HT-29 (cell line): ENCODE data around the gene PVRIG. TPM values are rescaled to one million over a fixed set of nuclear protein-coding genes. Genes with fewer than 3 reads are reported as not detected.
"Not testable (repeated sequence)": the region's sequence is repeated elsewhere in the genome, so short reads cannot be mapped to it uniquely, and the experiment has no call there.

ENCODE experiments used
- DNase-seq: peaks from one replicate; pipeline ENCODE4 v3.0.0-alpha.2; 2015; ENCODE audit warnings: low spot score
- total RNA-seq: library from RNA; depleted of rRNA; stranded (reverse); fragments of >200 nt; shearing (Covaris generic); gene quantifications from 2 replicates; pipeline ENCODE4 v1.2.3, GENCODE V29; 2014

Gene PVRIG
- total RNA-seq, 1 experiment from 2014 or later: not detected

DNA sequence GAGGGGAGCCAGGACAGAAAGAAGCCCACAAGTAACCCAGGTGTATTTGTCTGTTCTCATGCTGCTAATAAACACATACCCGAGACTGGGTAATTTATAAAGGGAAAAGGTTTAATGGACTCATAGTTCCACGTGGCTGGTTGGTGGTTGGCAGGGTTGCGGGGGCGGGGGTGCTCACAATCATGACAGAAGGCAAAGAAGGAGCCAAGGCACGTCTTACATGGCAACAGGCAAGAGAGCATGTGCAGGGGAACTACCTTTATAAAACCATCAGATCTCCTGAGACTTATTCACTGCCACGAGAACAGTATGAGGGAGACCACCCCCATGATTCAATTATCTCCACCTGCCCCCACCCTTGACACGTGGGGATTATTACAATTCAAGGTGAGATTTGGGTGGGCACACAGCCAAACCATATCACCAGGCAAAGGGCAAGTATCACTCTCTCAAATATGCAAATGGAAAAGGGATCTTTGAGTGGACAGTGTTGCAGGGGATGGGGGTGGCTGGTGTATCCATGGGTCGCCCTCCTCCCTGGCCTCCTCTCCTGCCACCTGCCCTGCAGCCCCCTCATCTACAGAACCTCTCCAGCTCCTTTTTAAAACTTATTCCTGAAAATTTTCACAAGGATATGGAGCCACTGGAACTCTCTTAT lies 15.0 kb downstream of the PVRIG start:
- DNase-seq: not testable (repeated sequence)

DNA sequence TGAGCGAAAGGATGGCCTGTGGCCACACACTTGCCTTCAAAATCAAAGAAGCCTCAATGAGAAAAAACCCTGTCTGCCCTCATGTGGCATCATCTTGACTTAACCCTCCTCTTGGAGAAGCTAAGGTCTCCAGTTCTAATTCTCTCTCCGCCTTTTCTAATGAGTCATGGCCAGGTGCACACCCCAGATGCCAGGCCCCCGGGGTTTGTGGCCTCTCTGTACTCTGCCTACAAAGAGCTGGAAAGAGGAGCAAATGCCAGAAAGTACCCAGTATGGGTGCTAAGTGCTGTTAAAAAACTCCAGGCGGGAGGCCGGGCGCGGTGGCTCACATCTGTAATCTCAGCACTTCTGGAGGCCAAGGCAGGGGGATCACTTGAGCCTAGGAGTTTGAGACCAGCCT lies 20.2 kb downstream of the PVRIG start:
- DNase-seq: not testable (repeated sequence)

DNA sequence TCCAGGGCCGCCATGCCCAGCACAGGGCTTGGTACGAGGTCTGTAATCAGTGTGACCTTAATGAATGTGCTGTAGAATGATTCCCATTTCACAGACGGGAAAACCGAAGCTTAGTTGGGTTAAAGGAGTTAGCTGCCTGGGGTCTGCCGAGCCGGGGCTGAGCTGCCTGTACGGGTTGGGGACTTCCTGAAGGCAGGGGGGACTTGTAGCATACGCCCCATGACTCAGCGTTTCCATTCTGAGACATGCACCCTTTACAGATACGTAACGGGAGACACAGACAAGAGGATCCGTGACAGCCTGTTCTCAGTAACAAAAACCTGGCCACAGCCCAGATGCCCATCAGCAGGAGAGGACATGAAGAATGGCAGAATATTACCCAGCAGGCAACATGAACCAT lies 23.6 kb downstream of the PVRIG start:
- DNase-seq: not testable (repeated sequence)

DNA sequence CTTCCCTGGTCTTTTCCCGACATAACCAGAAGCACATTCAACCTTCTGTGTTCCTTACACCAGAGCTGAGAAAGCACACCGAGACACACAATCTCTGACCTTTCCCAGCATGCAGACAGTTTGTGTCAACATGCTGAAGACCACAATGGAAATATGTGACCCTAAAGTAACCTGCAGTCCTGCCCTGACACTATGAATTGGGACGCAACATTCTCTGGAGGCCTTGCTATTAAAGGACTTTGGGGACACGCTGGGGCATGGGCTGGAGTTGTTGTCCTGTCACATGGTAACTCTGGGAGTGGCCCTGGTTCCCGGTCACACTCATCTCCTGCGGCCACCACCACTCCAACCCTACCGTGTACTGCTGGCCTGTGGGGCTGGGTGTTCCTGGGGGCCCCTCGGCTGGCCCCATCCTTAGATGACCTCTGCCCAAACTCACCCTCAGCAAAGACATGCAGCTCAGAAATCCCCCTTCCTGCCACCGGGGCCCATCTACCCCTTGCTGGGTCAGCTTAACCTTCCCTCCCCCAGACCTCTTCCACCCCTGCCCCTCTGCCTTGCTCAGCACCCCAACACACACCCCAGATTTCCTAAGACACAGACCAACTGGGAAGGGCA lies 25.3 kb downstream of the PVRIG start:
- not testable (repeated sequence) for DNase-seq

DNA sequence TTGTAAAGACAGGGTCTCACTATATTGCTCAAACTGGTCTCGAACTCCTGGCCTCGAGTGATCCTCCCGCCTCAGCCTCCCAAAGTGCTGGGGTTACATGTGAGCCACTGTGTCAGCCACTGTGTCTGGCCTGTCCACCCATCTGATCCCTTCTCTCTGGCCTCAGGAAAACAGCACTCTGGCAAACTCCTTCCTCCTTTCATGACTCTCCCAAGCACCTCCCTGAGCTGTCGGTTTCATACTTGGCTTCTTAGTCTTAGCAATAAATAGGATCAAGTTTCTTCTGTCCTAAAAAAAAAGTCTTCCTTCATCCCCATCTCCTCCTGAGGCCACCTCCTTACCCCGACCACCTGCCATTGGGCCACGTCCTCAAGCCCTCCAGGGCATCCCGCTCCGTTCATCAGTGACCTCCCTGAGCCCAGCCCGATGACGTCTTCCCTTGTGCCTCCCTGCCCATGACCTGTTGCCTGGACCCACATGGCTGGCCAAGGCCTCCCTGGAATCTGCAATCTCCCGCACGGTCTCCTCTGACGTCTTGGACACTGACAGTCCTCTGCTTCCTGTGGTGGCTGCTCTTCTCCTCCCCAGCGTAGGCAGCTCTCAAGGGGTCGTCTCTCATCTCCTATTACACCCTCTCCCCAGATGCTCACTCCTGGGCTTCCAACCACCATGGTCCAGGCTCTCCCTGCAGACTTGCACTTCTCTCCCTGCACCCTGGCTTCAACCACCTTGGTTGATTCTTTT lies 26.5 kb downstream of the PVRIG start:
- DNase-seq: not testable (repeated sequence)

DNA sequence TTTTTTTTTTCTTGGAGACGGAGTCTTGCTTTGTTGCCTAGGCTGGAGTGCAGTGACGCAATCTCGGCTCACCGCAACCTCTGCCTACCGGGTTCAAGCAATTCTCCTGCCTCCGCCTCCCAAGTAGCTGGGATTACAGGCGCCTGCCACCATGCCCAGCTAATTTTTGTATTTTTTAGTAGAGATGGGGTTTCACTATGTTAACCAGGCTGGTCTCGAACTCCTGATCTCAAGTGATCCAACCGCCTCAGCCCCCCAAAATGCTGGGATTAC lies 27.1 kb downstream of the PVRIG start:
- DNase-seq: not testable (repeated sequence)

DNA sequence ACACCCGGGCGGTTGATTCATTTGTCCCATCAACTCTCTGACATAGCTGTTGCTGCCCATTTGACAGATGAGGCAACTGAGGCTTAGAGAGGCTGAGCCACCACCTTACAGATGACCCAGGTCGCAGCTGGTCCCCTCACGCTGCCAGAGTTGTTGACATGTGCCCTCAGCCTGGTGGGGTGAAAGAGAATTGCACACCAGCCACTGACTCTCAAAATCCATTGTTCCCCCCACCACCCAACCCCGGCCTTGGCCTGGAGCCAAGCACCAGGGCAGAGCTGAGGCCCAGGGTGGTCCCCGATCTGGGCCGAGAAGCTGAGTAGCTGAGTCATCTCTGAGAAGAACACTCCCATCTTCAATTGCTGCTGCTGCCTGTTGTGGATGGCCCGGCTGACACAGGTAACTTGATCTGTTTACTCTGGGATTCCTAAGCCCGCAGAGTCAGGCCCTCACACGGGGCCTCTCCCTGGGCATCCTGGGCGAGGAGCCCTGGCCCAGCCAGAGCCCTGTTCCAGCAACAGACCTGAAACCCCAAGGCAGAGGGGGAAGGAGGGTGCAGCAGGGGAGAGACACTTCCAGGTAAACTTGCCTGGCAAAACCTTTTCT lies 27.5 kb downstream of the PVRIG start:
- DNase-seq: peak; percentile 84

DNA sequence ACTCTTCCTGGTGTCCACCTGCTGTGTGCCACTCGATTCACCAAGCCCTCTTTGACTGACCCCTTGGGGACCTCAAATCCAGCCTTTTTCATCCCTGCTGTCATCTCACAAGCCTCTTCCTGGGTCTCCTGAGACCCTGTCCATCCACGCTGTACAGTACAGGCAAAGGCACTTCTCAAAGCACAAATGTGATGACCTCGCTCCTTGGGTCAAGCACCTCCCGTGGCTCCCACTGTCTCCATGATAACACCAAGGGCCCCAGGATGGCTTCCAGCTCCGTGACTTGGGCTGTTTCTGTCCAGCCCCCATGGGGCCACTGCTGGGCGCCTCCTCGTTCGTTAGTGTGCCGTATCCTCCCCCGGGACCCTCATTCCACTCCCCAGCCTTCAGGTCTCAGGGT lies 28.7 kb downstream of the PVRIG start:
- no peak for DNase-seq

DNA sequence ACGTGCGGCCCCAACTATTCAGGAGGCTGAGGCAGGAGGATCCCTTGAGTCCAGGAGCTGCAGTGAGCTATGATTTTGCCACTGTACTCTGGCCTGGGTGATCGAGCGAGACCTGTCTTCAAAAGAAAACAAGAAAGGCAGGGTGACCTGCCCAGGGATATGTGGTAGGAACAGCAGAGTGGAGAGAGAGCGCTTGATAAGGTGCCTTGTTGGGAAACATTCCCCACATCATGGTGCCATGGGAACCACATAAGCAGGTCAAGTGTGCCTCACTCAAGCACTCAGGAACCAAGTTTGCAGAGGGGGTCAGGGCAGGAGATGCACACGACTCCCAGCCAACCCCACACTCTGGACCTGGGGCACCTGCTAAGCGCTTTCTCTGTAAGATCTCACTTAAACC lies 37.3 kb downstream of the PVRIG start:
- no peak for DNase-seq

DNA sequence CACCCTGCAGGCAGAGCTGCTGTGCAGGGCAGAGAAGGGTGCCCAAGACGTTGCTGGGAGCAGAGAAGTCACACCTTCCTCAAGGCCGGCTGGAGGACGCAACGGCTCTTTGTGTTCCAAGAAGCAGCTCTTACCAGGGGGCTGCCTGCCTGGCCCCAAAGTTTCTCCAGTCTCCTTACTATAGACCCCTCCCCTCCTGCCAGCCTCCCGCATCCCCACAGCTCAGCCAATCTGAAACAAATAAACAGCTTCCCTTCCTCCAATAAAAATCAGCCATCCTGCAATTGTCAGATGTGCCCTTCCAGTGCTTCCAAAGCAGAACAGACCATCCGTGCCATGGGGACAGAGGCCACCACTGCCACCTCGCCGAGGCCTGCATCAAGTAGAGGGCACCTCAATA lies 40.2 kb downstream of the PVRIG start:
- not testable (repeated sequence) for DNase-seq

DNA sequence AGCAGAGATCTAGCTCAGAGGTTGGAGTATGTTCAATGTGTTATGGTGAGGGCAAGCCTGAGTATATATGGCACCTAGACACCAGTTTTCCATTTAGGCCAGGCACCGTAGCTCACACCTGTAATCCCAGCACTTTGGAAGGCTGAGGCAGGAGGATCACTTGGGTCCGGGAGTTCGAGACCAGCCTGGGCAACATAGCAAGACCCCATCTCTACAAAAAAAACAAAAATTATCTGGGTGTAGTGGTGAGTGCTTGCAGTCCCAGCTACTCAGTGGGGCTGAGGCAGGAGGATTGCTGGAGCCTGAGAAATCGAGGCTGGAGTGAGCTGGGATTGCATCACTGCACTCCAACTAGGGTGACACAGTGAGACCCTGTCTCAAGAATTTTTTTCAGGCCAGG lies 43.1 kb downstream of the PVRIG start:
- not testable (repeated sequence) for DNase-seq

DNA sequence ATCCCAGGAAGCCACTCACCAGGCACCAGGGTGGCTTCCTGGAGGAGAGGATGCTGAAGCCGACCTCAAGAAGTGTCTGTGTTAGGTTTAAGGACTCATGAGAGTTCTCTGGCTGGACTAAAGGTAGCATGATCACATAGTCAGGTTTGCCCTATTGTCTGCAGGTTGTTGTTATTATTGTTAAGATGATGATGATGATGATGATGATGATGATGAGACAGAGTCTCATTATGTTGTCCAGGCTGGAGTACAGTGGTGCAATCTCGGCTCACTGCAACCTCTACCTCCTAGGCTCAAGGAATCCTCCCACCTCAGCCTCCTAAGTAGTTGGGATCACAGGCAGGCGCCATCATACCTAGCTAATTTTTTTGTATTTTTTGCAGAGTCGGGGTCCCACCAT lies 44.5 kb downstream of the PVRIG start:
- DNase-seq: not testable (repeated sequence)

DNA sequence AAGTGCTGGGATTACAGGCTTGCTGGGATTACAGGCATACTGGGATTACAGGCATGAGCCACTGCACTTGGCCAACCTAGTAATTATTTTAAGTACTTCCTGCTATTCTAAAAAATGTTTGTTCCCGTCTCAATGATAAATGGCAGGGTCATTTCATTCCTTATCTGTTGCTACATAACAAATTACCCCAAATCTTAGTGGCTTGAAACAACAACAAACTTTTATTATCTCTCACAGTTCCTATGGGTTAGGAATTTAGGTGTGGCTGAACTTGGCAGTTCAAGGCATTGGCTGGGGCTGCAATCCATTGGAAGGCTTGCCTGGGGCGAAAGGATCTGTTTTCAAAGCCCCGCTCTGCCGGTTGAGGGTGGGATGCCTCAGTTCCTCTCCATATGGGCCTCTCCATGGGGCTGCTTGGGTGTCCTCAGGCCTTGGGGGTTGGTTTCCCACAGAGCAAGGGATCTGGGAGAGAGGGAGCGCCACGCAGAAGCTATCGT lies 45.0 kb downstream of the PVRIG start:
- not testable (repeated sequence) for DNase-seq

DNA sequence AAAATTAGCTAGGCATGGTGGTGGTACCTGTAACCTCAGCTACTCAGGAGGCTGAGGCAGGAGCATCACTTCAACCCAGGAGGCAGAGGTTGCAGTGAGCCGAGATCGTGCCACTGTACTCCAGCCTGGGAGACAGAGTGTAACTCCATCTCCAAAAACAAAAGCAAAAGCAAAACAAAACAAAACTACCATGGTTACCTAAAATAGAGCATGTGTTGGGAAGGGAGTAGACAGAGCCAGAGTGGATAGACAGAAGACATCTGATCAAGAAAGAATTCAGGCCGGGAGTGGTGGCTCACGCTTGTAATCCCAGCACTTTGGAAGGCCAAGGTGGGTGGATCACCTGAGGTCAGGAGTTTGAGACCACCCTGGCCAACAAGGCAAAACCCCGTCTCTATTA lies 46.1 kb downstream of the PVRIG start:
- not testable (repeated sequence) for DNase-seq

DNA sequence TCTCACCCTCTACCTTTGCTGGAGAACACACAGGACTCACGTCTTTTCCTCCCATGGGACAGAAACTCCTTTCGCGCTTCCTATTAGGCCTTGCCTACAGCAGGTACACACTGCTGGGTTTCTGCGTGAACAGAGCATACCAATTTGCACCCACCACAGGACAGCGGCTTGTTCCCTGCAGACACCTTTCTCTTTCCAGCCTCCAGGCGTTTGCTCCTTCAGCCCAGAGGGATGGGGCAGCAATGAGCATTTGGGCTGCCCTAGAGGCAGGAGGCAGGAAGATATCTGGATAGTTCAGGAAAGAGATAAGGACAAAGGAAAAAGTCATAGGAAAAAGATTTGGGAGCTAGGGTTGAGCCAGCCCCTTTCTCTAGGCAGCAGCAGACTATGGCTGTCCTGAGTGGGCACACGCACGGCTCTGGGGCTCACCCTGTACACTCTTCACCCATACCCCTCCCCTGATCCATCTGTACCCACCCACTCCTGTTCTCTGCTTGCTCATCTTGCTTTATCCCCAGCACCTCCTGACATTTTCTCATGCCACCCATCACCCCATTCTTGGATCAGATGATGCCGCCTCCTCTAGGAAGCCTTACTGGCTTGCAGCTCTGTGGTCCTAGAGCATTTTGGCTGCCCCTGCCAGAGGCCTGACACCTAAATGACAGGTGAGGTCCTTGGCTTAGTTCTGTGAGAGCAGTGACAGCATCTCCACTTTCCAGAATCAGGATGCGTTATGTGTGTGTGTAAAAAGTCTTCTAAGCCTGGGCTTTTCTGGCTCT lies 47.0 kb downstream of the PVRIG start:
- DNase-seq: no peak

DNA sequence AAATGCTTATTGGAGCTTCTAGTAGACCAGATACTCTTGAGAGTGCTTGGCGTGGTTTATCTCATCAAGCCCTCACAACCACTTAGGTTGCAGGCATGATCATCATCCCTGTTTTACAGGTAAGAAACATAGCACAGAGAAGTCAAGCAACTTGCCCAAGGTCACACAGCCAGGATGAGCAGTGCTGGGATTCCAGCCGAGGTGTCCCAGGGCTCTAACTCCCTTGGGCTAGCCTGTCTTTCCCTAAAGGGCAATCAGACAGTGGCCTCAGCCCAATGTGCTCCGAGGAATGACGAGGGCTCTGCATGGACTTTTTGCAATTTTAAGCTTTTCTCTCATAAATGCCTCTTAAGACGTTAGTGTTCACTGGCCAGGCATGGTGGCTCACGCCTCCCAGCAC lies 47.9 kb downstream of the PVRIG start:
- DNase-seq: no peak

DNA sequence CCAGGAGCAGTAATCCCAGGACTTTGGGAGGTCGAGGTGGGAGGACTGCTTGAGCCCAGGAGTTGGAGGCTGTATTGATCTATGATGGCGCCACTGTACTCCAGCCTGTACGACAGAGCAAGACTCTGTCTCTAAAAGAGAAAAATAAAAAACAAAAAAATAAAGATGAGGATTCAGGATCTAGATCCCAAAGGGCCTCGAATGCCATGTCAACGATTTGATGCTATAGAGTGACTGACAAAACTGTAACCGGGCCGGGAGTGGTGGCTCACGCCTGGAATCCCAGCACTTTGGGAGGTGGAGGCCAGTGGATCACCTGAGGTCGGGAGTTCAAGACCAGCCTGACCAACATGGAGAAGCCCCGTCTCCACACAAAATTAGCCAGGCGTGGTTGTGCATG lies 49.1 kb downstream of the PVRIG start:
- DNase-seq: not testable (repeated sequence)

DNA sequence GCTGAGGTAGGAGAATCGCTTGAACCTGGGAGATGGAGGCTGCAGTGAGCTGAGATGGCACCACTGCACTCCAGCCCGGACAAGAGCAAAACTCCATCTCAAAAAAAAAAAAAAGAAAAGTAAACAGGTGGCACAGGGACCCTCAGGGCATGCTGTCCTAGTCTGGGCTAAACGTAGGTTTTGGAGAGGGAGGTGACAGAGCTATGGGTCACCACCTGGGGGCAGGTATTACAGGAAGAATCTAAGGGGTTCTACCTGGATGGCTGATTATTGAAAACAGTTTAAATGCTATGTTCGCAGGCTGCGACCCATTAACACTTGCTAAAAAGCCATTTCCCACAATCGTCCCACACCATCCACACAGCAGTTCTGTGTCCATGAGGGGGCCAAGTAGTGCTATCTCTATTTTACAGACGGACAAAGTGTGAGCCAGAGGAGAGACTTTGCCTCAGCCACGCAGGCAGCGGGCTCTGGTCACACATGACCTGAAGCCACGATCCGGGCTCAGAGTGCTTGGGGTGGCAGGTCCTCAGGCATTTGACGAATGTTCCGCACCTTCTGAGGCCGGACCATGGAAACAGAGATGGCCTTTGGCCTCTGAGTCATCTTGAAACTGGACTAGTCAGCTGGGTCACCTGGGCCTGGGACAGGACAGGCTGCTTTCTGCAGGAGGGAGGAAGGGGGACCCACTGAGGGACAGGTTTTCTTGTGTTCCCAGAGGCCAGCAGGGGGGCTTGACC lies 49.7 kb downstream of the PVRIG start:
- peak; percentile 79 for DNase-seq

DNA sequence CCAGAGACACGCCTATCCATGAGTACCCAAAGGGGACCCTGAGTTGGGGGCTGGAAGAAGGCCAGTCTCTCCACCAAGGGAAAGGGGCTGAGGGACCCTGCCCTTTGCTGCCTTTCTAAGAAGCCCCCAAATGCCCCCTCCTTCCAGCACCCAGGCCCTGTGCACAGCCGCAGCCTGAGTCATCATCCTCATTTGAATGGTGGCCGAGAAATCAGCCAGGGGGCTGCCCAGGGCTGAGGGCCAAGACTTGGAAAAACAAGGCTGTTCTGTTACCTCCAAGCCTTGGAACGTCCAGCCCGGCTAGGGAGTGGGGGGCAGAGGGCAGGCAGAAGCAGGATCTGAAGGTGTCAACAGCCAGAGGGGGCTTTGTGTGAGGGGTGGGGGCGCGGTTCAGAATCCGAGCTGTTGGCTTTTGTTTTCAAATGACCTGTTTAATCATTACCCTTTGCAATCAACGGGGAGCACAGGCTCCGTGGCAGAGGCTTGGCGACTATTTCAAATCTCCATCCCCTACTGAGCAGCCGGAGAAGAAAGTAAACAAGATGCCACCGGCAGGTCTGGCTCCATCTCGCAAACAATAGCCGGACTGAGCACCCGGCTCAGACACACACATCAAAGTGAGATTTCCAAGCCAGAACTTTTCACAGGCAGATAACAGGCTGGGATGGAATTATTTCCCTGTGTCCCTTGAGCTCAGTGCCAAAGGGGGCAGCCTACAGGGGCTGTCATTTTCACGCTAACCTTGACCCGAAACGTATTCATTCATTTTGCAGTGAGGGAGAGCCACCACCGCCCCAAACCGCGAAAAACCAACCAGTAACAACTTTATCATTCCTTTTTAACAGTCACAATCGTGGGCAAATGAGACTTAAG lies 50.5 kb downstream of the PVRIG start:
- peak; percentile 21 for DNase-seq
